Osteoblast (primary cell): Measurements from ENCODE around the gene ENDOU. TPM values are rescaled to one million over a fixed set of nuclear protein-coding genes. Genes with fewer than 3 reads are reported as not detected.

Experiments used
- DNase-seq: peaks from one replicate; pipeline ENCODE4 v3.0.0; 2011; ENCODE audit warnings: low spot score, mixed read lengths; ENCODE audit not compliant: insufficient read length; ENCODE audit errors: missing footprints
- H2AFZ ChIP-seq: 2 replicates; pipeline ENCODE4 v1.6.0; 2011; ENCODE audit warnings: mild to moderate bottlenecking, low read length
- H3K27ac ChIP-seq: 2 replicates; pipeline ENCODE4 v1.5.1; 2011; ENCODE audit warnings: mild to moderate bottlenecking, low read depth, low read length, moderate library complexity
- H3K27me3 ChIP-seq: 2 replicates; pipeline ENCODE4 v1.6.0; 2012; ENCODE audit warnings: mild to moderate bottlenecking, control low read depth, inconsistent platforms, low read length, moderate library complexity; ENCODE audit not compliant: insufficient read depth
- H3K36me3 ChIP-seq: 2 replicates; pipeline ENCODE4 v1.5.1; 2011; ENCODE audit warnings: mild to moderate bottlenecking, low read length, control low read depth, moderate library complexity; ENCODE audit not compliant: insufficient read depth
- H3K4me1 ChIP-seq: 2 replicates; pipeline ENCODE4 v1.5.1; 2011; ENCODE audit warnings: mild to moderate bottlenecking, low read length, control low read depth, moderate library complexity; ENCODE audit not compliant: insufficient read depth
- H3K4me2 ChIP-seq: 2 replicates; pipeline ENCODE4 v1.6.0; 2011; ENCODE audit warnings: mild to moderate bottlenecking, low read length; ENCODE audit not compliant: insufficient read depth
- H3K4me3 ChIP-seq: fragments of 200-600 bp; sonication (generic); 3 replicates; pipeline ENCODE4 v1.5.1; 2012; ENCODE audit warnings: mild to moderate bottlenecking, low read length, inconsistent platforms; ENCODE audit not compliant: insufficient read depth
- H3K79me2 ChIP-seq: 2 replicates; pipeline ENCODE4 v1.6.0; 2012; ENCODE audit warnings: mild to moderate bottlenecking, low read length, control low read depth, inconsistent platforms; ENCODE audit not compliant: insufficient read depth
- H3K9me3 ChIP-seq: 2 replicates; pipeline ENCODE4 v1.5.1; 2011; ENCODE audit warnings: low read depth, low read length, control low read depth
- H4K20me1 ChIP-seq: 2 replicates; pipeline ENCODE4 v1.6.0; 2012; ENCODE audit warnings: mild to moderate bottlenecking, low read length, control low read depth; ENCODE audit not compliant: insufficient read depth
- total RNA-seq: library from RNA; depleted of rRNA; stranded (reverse); fragments of >200 nt; gene quantifications from 2 replicates; pipeline ENCODE4 v1.2.3, GENCODE V29; 2012
- TF ChIP-seq, protein P1 (sequence below): IDR thresholded peaks from 2 replicates; pipeline ENCODE4 v1.5.1; 2011; ENCODE audit warnings: mild to moderate bottlenecking, low read depth, low read length, moderate library complexity; ENCODE audit errors: extremely low read depth

Gene ENDOU
- total RNA-seq, 1 donor = not detected

DNA sequence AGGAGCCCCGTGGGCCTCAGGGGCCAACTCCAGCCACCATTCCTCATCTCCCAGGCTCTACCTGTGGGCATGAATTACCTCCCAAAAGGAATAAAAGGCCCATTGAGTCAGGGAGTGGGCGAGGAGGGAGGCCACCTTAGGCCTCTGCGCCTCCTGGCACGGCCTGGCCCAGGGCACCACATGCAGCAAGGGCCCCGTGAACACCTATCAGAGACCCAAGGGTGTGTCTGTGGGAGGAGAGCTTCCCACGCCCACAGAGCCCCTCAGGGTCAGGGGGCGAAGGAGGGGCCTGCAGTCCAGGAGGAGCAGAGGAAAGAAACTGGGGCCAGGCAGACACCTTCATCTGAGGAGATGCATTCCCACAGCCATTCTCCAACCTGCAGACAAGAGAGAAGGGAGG, 21.2 kb upstream of the ENDOU start:
- TF ChIP-seq, protein P1, sequence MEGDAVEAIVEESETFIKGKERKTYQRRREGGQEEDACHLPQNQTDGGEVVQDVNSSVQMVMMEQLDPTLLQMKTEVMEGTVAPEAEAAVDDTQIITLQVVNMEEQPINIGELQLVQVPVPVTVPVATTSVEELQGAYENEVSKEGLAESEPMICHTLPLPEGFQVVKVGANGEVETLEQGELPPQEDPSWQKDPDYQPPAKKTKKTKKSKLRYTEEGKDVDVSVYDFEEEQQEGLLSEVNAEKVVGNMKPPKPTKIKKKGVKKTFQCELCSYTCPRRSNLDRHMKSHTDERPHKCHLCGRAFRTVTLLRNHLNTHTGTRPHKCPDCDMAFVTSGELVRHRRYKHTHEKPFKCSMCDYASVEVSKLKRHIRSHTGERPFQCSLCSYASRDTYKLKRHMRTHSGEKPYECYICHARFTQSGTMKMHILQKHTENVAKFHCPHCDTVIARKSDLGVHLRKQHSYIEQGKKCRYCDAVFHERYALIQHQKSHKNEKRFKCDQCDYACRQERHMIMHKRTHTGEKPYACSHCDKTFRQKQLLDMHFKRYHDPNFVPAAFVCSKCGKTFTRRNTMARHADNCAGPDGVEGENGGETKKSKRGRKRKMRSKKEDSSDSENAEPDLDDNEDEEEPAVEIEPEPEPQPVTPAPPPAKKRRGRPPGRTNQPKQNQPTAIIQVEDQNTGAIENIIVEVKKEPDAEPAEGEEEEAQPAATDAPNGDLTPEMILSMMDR = no peak
- Histone ChIP-seq H3K27ac (no peak overlapping the region), H2AFZ (no peak overlapping the region), H3K4me3 (no peak overlapping the region), H3K79me2 (no peaks in the 10 kb centered on the region), H4K20me1 (no peaks in the 10 kb centered on the region), H3K4me1 (peaks cover 4% of the 10 kb centered on the region), H3K9me3 (no peaks in the 10 kb centered on the region), H3K36me3 (no peaks in the 10 kb centered on the region), H3K27me3 (no peaks in the 10 kb centered on the region), H3K4me2 (no peak overlapping the region)
- peak; percentile 78 for DNase-seq

DNA sequence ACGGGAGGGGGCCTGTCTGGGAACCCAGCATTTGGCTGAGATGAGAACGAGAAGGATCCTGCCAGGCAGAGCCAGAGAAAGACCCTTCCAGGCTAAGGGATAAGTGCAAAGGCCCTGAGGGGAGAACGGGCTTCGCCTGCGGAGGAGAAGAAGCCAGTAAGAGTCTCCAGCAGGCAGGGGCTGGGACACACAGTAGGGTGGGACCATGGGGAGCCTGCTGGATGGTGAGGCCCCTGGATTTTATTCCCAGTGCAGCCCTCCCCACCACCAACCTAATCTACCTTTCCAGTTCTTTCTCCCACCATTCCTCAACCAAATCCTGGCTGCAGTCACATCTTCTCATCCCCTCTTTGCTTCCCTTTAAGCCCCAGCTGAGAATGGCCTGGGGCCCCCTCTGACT, 20.8 kb upstream of the ENDOU start:
- H3K27me3 ChIP-seq = no peaks in the 10 kb centered on the region

DNA sequence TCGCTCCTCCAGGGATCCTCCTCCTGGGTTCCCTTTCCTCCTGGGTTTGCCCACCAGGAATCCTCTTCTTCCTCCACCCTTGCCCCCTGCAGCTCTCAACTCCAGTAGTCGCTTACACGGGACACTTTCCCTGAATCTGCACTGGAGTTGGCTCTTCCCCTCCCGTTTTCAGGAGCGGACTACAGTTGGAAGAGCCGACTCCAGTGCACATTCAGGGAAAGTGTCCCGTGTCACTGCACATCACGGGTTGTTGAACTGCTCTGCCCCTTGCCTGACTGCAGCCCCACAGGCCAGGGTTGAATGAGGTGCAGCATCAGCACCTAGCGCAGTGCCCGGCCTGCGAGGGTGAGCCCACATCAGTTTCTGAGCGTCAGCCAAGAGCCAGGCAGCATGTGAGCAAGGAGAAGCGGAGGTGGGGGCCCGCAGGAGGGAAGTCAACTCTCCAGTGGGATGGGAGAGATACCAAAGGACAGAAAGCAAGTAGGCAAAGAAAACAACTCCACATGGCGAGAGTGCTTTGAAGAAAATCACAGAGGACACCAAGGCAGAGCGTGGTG, 20.3 kb upstream of the ENDOU start:
- no peak overlapping the region for H2AFZ ChIP-seq
- H3K4me3 ChIP-seq = no peak overlapping the region
- no peaks in the 10 kb centered on the region for H3K27me3 ChIP-seq
- no peak overlapping the region for H3K27ac ChIP-seq
- H4K20me1 ChIP-seq = no peaks in the 10 kb centered on the region
- H3K36me3 ChIP-seq = no peaks in the 10 kb centered on the region
- H3K4me2 ChIP-seq = no peak overlapping the region
- DNase-seq = peak; percentile 82
- no peaks in the 10 kb centered on the region for H3K9me3 ChIP-seq
- TF ChIP-seq, protein P1 = no peak
- no peaks in the 10 kb centered on the region for H3K79me2 ChIP-seq
- peaks cover 10% of the 10 kb centered on the region for H3K4me1 ChIP-seq

More for the DNA sequence above, 20.8 kb upstream of the ENDOU start:
- Histone ChIP-seq H3K4me2 (no peak overlapping the region), H3K27ac (no peak overlapping the region), H3K4me1 (peaks cover 9% of the 10 kb centered on the region), H3K9me3 (no peaks in the 10 kb centered on the region), H3K79me2 (no peaks in the 10 kb centered on the region), H3K4me3 (no peak overlapping the region), H4K20me1 (no peaks in the 10 kb centered on the region), H2AFZ (no peak overlapping the region), H3K36me3 (no peaks in the 10 kb centered on the region)
- TF ChIP-seq, protein P1 = no peak
- peak; percentile 84 for DNase-seq

DNA sequence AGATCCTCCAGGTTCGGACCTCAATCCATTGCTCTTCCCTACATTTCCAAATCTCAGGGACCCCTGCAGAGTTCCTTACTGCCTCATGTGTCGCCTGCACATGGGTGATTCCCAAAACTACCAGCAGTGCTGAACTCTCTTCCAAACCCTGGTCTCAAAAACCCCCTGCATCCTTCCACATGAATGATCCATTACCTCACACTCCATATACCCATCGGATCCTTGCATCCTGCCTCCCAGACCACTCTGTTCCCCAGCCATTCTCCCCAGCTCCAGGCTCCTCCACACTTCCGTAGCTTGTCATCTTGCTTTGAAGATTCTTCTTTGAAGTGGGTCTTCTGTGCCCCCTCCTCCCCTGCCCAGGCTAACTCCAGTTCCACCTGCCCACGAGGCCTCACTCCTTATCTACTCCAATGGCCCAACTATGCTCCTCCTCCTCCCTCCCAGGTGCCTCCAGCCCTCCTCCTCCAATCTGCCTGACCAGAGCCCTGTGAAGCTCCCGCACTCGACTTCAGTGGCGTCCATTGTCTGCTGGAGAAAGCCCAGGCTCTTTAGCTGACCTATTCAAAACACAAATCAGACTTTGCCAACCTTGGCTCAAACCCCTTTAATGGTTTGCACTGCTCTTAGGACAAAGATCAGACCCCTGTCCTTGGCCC, 19.6 kb upstream of the ENDOU start:
- Histone ChIP-seq H3K9me3 (no peaks in the 10 kb centered on the region), H4K20me1 (no peaks in the 10 kb centered on the region), H3K4me1 (peaks cover 10% of the 10 kb centered on the region), H3K4me2 (no peak overlapping the region), H3K79me2 (no peaks in the 10 kb centered on the region), H3K4me3 (no peak overlapping the region), H2AFZ (no peak overlapping the region), H3K27ac (no peak overlapping the region), H3K27me3 (no peaks in the 10 kb centered on the region), H3K36me3 (no peaks in the 10 kb centered on the region)
- peak; percentile 66 for DNase-seq
- TF ChIP-seq, protein P1 = no peak
